Esophagus muscularis mucosa (tissue), 4 donors: ENCODE data around the gene RSAD1.

Source experiments
- CTCF ChIP-seq, 3 experiments: fragments of 200-600 bp in 2 of 3; fragments of 450-650 bp in 1 of 3; sonication (generic) in 2 of 3; IDR thresholded peaks; one replicate each; pipeline ENCODE4 v1.5.1; 2017 to 2019; ENCODE audit warnings: antibody characterized with exemption in 3 of 3, mild to moderate bottlenecking in 2 of 3, moderate library complexity in 1 of 3
- EP300 ChIP-seq: sonication (generic); formaldehyde crosslinking; IDR thresholded peaks from one replicate; pipeline ENCODE4 v1.6.1; 2017; ENCODE audit warnings: antibody characterized with exemption
- POLR2A ChIP-seq: fragments of 450-650 bp; IDR thresholded peaks from one replicate; pipeline ENCODE4 v1.6.1; 2017; ENCODE audit warnings: antibody characterized with exemption, moderate library complexity, mild to moderate bottlenecking, low read depth
- POLR2AphosphoS5 ChIP-seq, 2 donors: sonication (generic); formaldehyde crosslinking; IDR thresholded peaks; one replicate each; pipeline ENCODE4 v1.6.1; 2017; ENCODE audit warnings: antibody characterized with exemption in 2 of 2

GRCh38 chr17:50511058-50511457, 32.4 kb downstream of the RSAD1 start:
- TF ChIP-seq POLR2A (no peak), CTCF (IDR thresholded peaks at IDR 0.05) (no peak), POLR2AphosphoS5 (IDR thresholded peaks at IDR 0.05) (no peak), EP300 (no peak)
